ENCODE measurements around the gene CCDC192.

The CCDC192 gene

DNA sequence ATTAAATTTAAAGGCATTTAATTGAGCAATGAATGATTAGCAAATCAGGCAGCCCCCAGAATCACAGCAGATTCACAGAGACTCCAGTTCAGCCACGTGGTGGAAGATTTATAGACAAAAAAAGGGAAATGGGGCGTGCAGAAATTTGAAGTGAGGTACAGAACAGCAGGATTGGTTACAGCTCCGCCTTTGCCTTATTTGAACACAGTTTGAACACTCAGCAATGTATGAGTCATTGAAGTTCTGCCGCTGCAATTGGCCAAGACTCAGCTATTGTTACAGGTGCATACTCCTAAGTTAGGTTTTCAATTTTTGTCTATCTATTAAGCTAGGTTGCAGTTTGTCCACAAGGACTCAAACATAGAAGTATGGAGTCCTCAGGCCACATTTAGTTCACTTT, 222.7 kb downstream of the CCDC192 start:
- DNase-seq, result no peak

GRCh38 chr5:127926974-127927373, 223.8 kb downstream of the CCDC192 start:
- DNase-seq, result no peak

DNA sequence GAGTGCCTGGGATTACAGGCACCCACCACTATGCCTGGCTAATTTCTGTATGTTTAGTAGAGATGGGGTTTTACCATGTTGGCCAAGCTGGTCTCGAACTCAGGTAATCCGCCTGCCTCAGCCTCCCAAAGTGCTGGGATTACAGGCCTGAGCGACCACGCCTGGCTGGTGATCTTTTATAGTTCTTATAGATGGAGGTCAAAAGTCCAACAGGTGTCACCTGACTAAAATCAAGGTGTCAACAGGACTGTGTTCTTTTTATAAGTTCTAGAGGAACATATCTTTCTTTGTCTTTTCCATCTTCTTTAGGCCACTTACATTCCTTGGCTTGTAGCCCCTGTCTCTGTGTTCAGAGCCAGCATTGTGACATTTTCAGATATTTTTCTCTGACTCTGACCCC, 224.9 kb downstream of the CCDC192 start:
- no peak for DNase-seq

DNA sequence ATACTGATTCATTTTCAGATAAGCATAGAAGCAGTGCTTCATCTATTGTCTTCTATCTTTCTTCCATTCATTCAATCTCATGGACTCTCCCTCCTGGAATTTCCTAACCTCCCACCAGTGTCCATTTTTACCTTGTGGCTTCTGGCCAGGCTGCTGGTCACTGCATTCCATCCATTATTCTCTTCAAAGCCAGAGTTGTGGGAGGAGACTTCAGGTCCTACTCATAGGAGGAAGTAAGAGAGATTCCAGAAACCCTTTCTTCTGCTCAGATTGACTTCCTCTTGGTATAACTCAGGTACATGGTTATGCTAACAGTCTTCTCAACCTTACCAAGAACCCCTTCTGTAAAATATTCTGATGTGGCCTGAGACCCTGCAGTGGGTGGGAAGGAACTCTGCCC, 227.1 kb downstream of the CCDC192 start:
- DNase-seq, result no peak

GRCh38 chr5:127931396-127931795, 228.2 kb downstream of the CCDC192 start:
- DNase-seq, result no peak

DNA sequence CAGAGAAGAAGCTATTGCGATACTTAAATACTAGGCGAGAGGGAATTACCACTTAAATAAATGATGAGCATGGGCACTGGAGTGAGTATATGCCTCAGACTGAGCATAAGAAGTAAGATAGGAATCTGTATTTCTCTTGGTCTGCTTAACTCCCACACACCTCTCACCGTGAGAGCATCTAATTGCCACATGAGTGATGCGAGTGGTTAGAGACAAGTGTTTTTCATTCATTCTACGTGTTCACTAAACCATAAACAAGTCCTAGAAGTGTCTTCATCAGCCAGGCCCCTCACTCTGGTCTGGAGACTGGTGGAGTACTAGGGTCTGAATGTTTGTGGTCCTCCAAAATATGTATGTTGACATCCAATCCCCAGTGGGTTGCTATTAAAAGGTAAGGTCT, 230.2 kb downstream of the CCDC192 start:
- DNase-seq, result no peak

- no peak for DNase-seq
Measured at GRCh38 chr5:127934791-127935256, 231.6 kb downstream of the CCDC192 start.

- DNase-seq, result no peak
Measured at GRCh38 chr5:127935398-127935797, 232.2 kb downstream of the CCDC192 start.

DNA sequence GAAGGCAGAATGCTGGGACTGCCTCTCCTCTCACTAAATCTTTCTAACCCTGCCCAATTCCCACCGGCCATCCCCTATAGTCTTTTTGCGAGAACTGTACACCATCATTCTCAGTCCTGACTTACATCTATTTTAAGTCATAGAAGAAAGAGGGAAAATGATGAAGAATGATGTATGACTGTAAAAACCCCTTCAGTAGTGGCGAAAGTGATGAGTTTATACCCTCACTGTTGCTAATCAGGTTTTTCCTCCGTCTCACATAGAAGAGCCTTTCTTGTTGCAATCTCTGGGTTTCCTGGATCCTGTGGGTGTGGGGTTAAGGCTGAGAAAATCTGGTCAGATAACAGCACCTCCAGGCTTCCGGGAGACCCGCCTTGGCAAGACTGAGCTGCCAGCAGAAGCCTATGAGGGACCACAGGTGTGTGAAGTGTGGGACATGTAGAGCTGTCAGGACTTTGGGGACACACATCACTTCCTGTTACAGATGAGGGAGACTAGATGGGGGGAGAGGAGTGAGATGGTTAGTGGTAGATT, 233.3 kb downstream of the CCDC192 start:
- no peak for DNase-seq

DNA sequence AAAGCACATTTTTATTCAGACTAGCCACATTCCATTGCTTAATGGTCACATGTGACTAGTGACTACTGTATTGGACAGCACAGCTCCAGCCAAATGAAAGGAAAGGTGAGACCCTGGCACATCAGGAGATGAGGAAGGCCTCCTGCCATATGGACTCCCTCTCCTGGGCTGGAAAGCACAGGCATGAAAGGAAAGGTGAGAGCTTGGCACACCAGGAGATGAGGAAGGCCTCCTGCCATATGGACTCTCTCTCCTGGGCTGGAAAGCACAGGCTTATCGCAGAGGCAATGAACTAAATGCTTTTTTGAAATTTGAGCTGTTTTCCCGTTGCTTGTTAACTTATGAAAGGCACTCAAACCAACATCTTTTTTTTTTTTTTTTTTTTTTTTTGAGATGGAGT, 235.6 kb downstream of the CCDC192 start:
- peak; percentile 62 for DNase-seq

- DNase-seq, result no peak
Measured at GRCh38 chr5:127940854-127941253, 237.7 kb downstream of the CCDC192 start.

GRCh38 chr5:127941646-127942045, 238.5 kb downstream of the CCDC192 start:
- DNase-seq, result peak; percentile 51

DNA sequence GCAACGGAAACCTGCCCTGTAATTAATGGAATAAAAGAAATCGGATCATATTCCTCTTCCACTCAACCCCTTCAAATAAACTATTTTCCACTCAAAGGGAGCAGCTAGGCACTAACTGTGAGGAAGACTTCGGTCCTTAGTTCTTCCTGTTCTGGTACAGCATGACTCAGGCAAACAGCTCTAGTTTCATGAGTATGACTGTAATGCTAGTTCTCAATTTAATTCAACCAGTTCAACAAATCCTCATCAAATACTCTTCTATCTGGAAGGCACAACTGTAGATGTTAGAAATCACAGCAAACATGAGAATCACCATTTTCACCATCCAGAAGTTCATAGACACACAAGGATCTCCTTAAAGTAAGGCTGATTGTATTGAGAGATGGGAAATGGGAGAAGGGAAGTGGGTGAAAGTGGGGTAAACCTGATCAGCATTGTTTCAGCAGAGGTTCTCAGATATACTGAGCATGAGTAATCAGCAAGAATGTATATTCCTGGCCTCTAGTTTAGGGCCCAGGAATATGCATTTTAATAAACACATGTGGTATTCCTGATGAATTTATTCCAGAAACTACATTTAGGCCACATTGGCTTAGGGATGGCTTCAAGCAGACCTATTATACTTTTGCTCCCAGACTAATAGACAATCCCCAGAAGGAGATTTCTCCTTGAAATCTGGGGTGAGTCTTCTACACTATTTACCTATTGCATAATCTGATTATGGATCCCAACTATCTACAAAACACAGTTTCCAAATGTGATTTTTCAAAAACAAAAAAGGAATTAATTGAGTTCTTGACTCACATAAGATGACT, 239.3 kb downstream of the CCDC192 start:
- no peak for DNase-seq

GRCh38 chr5:127943061-127943371, 239.8 kb downstream of the CCDC192 start:
- no peak for DNase-seq

GRCh38 chr5:127944125-127944524, 240.9 kb downstream of the CCDC192 start:
- no peak for DNase-seq

DNA sequence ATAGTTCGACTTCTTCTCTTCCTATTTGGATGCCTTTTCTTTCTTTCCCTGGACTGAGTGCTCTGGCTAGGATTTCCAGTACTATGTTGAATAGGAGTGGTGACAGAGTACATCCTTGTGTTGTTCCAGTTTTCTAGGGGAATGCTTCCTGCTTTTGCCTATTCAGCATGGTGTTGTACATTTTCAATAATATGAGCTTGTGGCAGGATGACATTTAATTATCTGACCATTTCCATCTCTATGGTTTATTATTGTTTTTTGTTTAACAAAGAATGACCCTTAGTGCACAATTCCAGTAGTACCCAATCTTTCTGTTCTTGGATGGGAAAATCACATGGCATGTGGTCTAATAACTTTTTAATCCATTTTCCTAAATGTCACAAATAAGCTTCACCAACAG, 244.8 kb downstream of the CCDC192 start:
- DNase-seq, result no peak

- no peak for DNase-seq
Measured at GRCh38 chr5:127950707-127951391, 247.7 kb downstream of the CCDC192 start.

GRCh38 chr5:127951791-127952190, 248.6 kb downstream of the CCDC192 start:
- DNase-seq, result no peak

DNA sequence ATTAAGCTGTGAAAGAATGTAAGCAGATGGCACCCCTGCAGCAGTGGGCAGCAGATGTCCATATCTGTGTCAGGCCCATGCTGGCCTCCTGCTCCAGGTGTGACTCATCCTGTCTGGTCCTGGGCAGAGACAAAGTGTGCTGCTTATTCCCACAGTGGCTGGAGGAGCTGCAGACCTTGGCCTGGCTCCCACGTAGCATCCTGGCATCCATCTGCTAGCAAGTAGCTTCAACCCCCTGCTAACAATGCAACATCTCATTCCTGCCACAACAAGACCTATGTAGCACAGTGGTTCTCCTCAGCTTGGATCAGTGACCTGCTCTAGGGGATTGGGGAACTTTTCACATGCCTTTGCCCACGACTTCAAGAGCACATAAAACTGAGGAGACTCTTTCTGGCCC, 254.0 kb downstream of the CCDC192 start:
- DNase-seq, result peak; percentile 48

- DNase-seq, result no peak
Measured at GRCh38 chr5:127957701-127958239, 254.6 kb downstream of the CCDC192 start.

- DNase-seq, result no peak
Measured at GRCh38 chr5:127958421-127959011, 255.3 kb downstream of the CCDC192 start.

GRCh38 chr5:127959152-127959764, 256.1 kb downstream of the CCDC192 start:
- peak; percentile 57 for DNase-seq

- no peak for DNase-seq
Measured at GRCh38 chr5:127960270-127960691, 257.1 kb downstream of the CCDC192 start.

Data from NCI-H1694 (cell line).